Uterus (tissue), 2 donors: ENCODE data around the gene CRTC3.

Experiments used
- POLR2A ChIP-seq, 2 donors: fragments of 450-650 bp; IDR thresholded peaks; one replicate each; pipeline ENCODE4 v1.6.1; 2016; ENCODE audit warnings: antibody characterized with exemption in 2 of 2, mild to moderate bottlenecking in 1 of 2, moderate library complexity in 1 of 2
- TF ChIP-seq, protein P1 (sequence below), 4 experiments: fragments of 200-600 bp in 2 of 4; fragments of 450-650 bp in 2 of 4; sonication (generic) in 2 of 4; IDR thresholded peaks; one replicate each; pipeline ENCODE4 v1.5.1; 2016 to 2019; ENCODE audit warnings: antibody characterized with exemption in 4 of 4, mild to moderate bottlenecking in 2 of 4, moderate library complexity in 1 of 4

DNA sequence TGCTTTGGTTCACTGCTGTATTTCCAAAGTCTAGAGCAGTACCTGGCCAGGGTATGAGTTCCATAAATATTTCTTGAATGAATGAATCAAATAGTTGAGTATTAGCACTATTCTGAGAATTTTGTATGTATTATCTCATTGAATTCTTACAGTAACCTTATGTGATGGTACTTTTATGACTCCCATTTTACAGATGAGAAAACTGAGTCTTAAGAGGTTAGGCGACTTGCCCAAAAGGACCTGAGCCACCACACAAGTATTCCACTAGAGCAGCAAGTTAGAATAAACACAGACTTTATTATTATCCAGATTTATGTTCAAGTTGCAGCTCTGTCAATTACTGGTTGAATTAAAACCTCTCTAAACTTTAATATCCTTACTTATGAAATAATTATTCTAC, 29.4 kb downstream of the CRTC3 start:
- TF ChIP-seq, protein P1, sequence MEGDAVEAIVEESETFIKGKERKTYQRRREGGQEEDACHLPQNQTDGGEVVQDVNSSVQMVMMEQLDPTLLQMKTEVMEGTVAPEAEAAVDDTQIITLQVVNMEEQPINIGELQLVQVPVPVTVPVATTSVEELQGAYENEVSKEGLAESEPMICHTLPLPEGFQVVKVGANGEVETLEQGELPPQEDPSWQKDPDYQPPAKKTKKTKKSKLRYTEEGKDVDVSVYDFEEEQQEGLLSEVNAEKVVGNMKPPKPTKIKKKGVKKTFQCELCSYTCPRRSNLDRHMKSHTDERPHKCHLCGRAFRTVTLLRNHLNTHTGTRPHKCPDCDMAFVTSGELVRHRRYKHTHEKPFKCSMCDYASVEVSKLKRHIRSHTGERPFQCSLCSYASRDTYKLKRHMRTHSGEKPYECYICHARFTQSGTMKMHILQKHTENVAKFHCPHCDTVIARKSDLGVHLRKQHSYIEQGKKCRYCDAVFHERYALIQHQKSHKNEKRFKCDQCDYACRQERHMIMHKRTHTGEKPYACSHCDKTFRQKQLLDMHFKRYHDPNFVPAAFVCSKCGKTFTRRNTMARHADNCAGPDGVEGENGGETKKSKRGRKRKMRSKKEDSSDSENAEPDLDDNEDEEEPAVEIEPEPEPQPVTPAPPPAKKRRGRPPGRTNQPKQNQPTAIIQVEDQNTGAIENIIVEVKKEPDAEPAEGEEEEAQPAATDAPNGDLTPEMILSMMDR (IDR thresholded peaks at IDR 0.05), result no peak
- TF ChIP-seq POLR2A (IDR thresholded peaks at IDR 0.05), result no peak
